Adipose tissue (tissue), 3 donors: Measurements from ENCODE around the gene ADGRV1. TPM values are rescaled to one million over a fixed set of nuclear protein-coding genes. Genes with fewer than 3 reads are reported as not detected.
"Not testable (repeated sequence)": the region's sequence is repeated elsewhere in the genome, so short reads cannot be mapped to it uniquely, and the experiment has no call there.

Source experiments
- H3K27ac ChIP-seq: one replicate; pipeline ENCODE4 v1.5.1; 2013; ENCODE audit warnings: low read depth, low read length
- WGBS, 3 donors: extraction: QIAGEN DNeasy Blood & Tissue Kit; methylation state at CpG; one replicate each; pipeline ENCODE4 v1.1.7; 2013; 5-methylcytosine and 5-hydroxymethylcytosine counted together
- polyA plus RNA-seq, 3 donors: library from polyadenylated mRNA; stranded (reverse); fragments of 200-250 nt; gene quantifications; one replicate each; pipeline ENCODE4 v1.2.3, GENCODE V29; 2013
- donor health status: healthy with polysubstance abuse.
- donor health status: Bipolar disorder and iron deficiency.
- donor health status: healthy.

ADGRV1 gene
- polyA plus RNA-seq, 3 donors, result 0.33 to 1.6 (median 0.34) TPM

DNA sequence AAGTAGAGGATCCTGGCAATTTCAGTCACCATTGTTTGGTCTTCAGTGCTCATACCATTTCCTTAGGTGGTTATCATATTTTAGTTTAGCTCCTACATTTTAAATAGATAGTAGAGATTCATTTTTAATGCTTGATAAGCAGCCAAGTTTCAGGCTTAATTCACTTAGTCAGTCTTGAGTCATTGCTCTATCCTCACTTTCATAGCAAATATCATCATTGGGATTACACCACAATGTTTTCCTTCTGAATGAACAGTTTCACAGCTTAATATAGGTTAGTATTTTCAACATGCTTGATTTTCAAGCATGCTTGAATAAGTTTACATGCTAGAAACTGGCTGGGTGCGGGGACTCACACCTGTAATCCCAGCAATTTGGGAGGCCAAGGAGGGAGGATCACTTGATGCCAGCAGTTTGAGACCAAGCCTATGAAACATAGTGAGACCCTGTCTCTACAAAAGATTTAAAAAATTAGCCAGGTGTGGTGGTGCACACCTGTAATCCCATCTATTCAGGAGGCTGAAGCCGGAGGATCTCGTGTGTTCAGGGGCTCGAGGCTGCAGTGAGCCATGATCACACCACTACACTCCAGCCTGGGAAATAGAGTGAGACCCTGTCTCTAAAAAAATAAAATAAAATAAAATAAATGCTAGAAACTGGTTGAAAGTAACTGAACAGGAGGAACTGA, 339.9 kb downstream of the ADGRV1 start:
- H3K27ac ChIP-seq, result no peak overlapping the region
- 97 to 99% (median 98%) methylated on average over 4 of the region's 4 CpGs for WGBS, 3 donors

DNA sequence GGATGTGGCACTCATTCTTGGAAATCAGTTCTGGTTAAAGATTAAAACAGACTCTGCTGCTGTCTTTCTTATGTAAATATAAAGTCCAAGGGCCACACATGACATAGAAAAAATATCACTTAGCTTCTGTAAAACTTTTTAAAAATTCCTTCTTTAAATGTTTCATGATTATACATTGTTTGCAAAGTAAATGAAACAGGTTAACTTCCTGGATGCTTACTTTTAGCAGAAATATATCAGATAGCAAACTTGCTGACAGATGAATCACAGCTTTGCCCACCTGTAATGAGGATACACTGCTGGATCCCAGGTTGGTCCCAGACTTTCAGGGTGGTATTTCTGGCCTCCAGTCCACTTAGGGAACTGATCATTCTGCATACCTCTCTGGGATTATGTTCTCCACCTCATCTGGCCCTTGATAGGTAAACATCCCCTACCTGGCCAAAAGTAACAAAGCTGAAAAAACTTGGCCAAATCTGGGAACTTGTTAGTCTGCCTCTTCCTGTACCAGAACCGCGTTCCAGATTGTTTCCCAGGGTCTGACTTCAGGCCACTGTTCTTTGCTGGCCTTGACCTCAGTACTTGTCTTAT, 340.5 kb downstream of the ADGRV1 start:
- no peak overlapping the region for H3K27ac ChIP-seq
- 28 to 89% (median 83%) methylated on average over 2 of the region's 2 CpGs for WGBS, 3 donors

DNA sequence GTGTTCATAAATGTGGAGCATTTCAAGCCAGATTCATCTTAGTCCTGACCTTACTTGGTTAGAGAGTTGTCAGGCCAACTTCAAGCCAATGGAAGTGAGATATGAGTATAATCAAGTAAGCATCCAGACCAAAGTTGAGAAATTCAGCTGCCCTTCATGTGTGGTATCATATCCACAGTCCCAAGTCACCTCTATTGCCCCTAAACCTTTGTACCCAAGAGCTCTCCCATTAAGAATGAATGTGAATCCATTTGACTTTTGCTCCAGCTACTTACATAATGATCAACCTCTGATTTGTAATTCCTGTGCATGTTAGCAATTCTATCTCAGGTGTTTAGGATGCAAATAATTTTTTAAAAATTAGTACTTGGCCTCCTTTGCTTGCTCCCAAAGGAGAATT, 342.7 kb downstream of the ADGRV1 start:
- H3K27ac ChIP-seq, result no peak overlapping the region

DNA sequence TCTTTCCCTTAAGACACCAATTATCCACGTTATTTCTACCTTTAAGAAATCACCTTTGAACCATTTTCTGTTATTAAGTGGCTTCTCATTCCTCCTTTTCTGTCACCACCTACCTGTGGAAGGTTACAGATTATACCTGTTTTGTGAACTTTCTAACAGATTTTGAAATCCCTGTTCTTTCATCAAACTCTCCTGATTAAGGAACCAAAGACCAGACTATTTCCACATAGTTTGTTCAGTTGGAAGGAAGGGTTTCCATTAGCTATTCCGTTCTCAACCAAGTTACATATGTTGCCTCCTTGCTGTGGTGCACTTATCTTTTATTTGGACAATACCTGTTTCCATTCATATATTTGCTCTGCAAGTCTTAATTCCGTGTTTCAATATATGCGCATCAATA, 343.6 kb downstream of the ADGRV1 start:
- WGBS, 3 donors, result 82 to 91% (median 90%) methylated on average over 4 of the region's 4 CpGs
- no peak overlapping the region for H3K27ac ChIP-seq

DNA sequence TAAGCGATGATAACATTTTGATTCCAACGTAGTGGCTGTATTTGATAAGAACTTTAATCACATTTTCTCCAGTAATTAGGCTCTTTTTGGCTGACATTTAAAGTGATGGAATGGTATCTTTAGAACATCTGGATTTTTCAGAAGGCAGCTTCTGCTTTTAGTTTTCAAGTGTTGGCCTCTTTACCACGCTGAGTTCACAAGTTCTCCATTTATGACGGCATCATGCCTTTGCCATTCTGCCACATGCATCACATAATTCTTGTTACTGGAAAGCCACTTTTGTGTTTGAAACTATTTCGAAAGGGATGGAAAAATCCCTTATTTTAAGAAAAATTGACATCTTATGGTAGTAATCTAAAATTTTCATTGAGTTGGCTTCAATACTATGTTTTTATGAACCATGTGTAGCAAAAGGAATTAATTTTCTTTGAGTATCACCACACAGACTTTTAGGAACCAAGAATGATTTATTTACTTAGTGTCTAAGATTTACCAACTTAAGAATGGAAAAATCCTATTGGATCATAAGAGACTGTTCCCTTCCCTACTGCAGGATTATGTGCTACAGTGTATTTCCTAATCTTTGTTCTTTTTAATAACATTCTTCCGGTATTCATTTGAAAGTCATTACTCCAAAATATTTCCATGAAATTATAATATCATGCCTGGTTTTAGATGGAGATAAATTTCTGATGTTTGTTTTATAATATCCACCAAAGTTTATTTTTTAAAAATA, 344.2 kb downstream of the ADGRV1 start:
- WGBS, 3 donors, result 75 to 85% (median 79%) methylated on average over 6 of the region's 6 CpGs
- H3K27ac ChIP-seq, result no peak overlapping the region

DNA sequence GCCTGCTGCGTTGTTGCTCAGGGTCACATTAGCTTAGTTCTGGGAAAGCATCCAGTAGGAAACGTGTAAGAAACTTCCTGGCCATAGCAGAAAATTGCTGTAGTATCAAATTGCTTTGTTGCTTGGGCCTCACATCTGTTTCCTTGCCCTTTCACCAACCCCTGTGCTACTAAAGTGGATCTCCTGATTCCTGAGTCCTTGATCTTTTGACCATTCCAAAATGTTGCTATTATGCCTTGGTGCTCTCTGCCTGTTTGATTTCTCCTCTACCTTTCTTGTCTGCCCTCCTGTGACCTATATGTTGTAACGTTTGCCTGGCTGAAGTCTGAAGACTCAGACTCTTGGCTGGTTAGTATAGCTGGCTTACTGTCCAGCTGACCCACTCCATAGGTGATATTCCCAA, 350.5 kb downstream of the ADGRV1 start:
- no peak overlapping the region for H3K27ac ChIP-seq
- WGBS, 3 donors, result 22 to 38% (median 25%) methylated on average over 3 of the region's 3 CpGs

DNA sequence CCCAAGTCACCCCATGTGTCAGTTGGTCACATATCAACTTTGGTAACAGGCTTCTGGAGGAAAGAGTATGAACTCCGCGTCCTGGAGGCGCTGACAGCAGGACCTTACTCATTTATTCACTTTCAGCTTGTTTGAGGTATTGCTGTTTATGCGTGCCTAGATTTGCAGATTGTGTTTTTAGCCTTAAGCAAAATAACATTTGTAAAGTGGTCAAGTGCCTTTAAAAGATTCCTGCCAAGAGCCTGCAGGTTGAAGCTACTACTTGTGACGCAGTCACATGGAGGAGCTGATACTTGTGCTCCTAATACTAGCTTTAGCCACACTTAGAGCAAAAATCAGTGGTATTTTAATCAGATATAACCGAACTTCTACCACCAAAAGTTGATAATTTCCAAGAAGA, 351.3 kb downstream of the ADGRV1 start:
- 90 to 97% (median 90%) methylated on average over 6 of the region's 6 CpGs for WGBS, 3 donors
- no peak overlapping the region for H3K27ac ChIP-seq

DNA sequence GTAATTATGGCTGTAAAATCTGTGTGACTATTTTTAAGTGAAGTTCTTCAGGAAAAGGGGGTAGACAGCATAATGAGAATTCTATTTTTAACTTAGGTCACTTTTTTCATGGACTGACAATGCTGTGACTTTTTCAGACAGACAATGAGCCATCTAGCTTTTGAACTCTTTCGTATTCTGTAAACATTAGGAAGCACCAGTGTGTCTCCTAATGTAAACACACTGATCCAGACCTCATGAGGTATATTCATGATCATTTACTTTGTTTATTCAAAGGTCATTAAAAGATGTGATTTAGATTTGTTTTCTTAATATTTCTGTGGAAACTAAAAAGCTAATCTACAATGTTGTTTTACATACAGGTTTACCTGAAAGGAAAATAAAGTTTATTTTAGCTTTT, 352.6 kb downstream of the ADGRV1 start:
- H3K27ac ChIP-seq, result no peak overlapping the region
- 68 to 85% (median 69%) methylated on average over 1 of the region's 1 CpG for WGBS, 3 donors

DNA sequence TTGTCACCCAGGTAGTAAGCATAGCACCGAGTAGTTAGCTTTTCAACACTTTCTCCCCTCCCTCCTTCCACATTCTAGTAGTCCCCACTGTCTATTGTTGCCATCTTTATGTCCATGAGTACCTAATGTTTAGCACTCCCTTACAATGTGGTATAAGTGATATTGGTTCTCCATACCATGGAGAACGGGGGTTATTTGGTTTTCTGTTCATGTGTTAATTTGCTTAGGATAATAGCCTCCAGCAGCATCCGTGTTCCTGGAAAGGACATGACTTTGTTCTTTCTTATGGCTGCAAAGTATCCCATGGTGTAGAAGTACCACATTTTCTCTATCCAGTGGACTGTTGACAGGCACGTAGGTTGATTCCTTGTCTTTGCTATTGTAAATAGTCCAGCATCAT, 353.9 kb downstream of the ADGRV1 start:
- 96 to 97% (median 96%) methylated on average over 4 of the region's 4 CpGs for WGBS, 3 donors
- no peak overlapping the region for H3K27ac ChIP-seq

DNA sequence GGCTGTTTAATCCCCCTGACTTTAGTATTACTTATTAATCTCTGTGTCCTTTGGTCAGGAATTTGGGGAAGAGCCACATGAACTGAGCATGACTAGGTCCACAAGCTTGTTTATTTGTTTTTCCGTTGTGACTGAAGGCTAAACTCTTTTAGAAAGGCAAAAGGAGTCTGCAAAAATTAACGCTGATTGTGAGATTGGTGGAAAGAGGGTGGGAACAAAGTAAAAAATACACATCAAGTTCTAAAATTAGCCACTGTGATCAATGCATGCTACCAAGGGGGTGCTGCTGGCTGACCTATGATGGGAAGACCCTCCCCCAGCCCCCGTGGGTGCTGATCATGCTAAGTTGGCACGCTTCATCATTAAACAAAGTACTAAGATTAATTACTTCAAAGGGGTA, 356.8 kb downstream of the ADGRV1 start:
- H3K27ac ChIP-seq, result no peak overlapping the region
- WGBS, 3 donors, result 34 to 84% (median 78%) methylated on average over 4 of the region's 4 CpGs

DNA sequence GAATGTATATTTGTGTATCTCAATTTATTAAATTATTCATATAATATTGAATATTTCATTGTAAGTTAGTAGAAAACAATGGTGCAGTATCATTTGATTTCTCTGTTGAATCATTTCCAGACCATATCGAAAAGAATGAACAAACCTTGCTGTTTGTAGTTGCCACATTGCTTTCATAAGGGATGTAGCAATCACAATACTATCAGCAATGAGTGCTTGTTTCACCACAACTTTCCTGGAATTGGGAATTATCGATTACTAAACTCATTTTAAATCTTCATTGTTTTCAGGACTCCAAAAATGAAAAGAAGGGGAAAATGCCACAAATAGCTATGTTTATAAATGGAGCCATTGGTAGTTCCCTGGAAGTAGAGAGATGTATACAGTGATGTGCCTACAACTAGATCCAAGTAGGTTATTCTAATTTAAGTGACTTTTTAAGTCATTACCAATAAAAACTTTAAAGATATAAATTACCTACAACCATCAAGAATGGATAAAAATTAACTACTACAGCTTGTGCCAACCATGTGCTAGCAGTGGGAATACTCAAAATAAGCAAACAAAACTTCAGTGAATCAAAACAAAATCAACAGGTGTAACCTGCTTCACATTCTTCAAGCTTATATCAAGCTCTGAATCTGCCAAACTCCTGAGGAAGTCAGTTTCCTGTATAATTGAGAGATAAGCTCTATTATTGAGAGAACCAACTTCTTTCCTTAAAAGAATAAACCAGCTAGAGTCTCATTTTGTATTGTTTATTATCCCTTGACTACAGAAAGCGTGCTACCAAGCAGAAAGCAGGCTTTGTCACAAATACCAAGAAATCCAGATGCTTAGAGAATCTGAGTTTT, 358.6 kb downstream of the ADGRV1 start:
- no peak overlapping the region for H3K27ac ChIP-seq
- WGBS, 3 donors, result 37 to 78% (median 74%) methylated on average over 3 of the region's 3 CpGs

DNA sequence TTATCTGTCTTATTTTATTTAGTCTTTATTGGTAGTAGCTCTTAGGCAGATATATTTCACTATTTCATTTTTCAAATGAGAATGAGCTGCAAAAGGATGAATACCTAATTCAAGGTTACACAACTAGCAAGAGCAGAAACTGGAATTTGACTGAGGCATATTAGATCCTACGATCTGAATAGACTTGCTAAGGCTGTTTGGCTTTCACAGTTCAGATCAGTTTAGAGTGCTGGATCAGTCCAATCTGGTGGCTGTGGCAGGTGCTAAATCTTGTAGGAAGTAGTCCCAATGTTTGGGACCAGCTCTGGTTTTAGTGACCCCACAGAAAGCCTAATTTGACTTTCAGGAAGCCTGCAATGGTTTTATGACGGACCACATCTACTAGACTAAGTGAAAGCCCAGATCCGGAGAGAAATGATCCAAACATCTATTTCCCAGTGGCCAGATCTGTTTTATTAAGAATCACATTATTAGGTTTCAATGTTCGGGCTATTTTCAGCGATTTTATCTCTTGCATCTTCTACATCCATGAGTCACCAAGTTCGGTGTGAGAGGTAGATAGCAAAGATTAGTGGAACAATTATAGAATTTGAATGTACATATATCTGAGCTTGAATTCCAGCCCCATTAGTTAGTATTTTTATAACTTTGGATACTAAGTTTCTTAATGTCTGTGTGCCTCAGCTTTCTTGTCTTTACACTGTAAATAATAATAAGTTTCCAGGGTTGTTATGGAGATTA, 359.5 kb downstream of the ADGRV1 start:
- no peak overlapping the region for H3K27ac ChIP-seq
- 75 to 89% (median 78%) methylated on average over 6 of the region's 6 CpGs for WGBS, 3 donors

DNA sequence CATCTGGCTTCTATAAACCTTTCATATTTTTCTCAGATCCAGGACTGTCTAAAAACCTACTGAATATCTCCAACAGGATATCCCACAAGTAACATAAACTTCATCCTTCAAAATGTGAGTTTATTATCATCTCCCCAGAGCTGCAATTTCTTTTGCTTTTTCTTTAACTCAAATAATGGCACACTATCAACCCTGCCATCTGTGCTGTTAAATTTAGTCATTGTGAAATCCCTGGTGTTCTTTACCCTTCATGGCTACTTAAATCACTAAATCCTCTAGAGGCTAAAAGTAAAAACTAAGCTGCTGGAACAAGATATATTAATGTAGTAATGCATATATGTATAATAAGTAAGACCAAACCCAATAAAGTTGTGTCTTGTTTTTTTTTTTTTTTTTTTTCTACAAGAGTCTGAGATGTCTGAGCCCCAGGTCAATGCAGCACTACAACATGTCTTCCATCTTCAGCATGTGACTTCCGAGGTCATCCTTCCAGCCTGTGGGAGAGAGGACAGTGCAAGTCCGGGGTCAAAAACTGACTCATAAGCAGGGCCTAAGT, 362.9 kb downstream of the ADGRV1 start:
- 93 to 97% (median 96%) methylated on average over 2 of the region's 2 CpGs for WGBS, 3 donors
- no peak overlapping the region for H3K27ac ChIP-seq

DNA sequence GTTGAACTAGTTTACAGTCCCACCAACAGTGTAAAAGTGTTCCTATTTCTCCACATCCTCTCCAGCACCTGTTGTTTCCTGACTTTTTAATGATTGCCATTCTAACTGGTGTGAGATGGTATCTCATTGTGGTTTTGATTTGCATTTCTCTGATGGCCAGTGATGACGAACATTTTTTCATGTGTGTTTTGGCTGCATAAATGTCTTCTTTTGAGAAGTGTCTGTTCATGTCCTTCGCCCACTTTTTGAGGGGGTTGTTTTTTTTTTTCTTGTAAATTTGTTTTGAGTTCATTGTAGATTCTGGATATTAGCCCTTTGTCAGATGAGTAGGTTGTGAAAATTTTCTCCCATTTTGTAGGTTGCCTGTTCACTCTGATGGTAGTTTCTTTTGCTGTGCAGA, 365.6 kb downstream of the ADGRV1 start:
- not testable (repeated sequence) for H3K27ac ChIP-seq
- 76 to 80% (median 80%) methylated on average over 2 of the region's 2 CpGs for WGBS, 3 donors

DNA sequence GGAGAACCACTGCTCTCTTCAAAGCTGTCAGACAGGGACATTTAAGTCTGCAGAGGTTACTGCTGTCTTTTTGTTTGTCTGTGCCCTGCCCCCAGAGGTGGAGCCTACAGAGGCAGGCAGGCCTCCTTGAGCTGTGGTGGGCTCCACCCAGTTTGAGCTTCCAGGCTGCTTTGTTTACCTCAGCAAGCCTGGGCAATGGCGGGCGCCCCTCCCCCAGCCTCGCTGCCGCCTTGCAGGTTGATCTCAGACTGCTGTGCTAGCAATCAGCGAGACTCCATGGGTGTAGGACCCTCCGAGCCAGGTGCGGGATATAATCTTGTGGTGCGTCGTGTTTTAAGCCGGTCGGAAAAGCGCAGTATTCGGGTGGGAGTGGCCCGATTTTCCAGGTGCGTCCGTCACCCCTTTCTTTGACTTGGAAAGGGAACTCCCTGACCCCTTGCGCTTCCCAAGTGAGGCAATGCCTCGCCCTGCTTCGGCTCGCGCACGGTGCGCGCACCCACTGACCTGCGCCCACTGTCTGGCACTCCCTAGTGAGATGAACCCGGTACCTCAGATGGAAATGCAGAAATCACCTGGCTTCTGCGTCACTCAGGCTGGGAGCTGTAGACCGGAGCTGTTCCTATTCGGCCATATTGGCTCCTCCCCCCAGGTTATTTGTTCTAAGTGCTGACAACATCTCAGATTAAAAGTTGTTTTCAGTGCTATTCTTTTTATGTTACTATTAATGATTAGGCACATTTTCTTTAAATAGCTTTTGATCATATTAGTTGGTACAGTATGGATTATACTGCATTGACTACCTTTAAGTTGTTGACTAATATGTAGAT, 370.6 kb downstream of the ADGRV1 start:
- 89 to 95% (median 94%) methylated on average over 17 to 21 of the region's 29 CpGs for WGBS, 3 donors
- not testable (repeated sequence) for H3K27ac ChIP-seq

DNA sequence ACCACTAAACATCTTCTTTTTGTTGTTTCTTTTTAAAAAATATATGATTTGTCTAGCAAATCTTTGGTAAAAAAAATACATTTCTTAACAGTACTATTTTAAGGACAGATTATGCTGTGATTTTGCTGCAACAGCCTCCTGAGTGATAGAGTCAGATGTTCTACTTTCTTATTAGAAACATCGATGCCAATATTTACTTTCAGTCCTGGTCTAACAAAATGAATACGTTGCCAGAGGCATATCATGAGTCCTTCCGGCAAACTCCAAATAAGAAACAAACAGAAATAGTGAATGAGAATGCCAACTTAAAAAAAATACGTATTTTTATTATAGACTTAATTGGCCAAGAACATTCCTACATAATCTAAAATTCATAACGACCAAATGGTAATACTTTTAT, 371.5 kb downstream of the ADGRV1 start:
- no peak overlapping the region for H3K27ac ChIP-seq
- WGBS, 3 donors, result 56 to 81% (median 81%) methylated on average over 5 of the region's 5 CpGs

DNA sequence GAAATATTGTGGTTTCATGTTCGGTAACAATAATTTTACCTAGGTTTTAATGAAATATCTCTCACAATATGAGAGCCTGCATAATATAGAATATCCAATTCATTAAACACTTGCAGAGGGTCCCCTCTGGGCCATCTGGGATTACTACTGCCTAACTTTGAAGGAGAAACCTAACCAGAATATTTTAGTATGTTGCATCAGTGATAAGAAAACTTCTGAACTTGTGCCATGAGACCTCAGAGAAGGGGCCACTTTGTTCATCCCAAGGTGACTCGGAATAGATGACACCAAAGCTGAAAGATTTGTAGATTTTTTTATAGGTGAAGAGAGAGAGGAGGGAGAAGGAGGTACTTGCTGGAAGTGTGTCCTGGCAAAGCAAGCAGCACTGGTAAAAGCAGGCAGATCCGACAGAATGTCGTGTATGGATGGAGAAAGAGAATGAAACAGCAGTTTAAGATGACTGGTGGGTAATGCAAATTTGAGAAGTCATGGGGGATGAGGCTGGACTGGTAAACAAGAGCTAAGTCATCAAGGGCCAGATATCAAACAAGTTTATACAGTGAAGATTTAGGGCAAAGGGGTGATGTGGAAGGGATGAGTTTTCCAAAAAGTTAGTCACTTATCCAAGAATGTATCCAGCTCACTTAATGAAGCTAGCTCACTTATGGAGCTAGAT, 372.3 kb downstream of the ADGRV1 start:
- H3K27ac ChIP-seq, result no peak overlapping the region

More for the DNA sequence above, 372.3 kb downstream of the ADGRV1 start:
- WGBS, 3 donors, result 63 to 74% (median 70%) methylated on average over 4 of the region's 4 CpGs
